ENCODE results near the gene PTPRT.

The PTPRT gene

GRCh38 chr20:42080956-42081355 is 1108.8 kb downstream of the PTPRT start:
- no peak overlapping the region for H3K4me3 ChIP-seq (ENCODE audit: low read depth, low read length)

GRCh38 chr20:42074944-42075343 is 1114.8 kb downstream of the PTPRT start:
- TF ChIP-seq CTCF (IDR thresholded peaks at IDR 0.05; ENCODE audit: borderline replicate concordance, insufficient read depth, low read depth, low read length): no peak
- H3K4me3 ChIP-seq (ENCODE audit: low read depth, low read length): no peak overlapping the region

More at GRCh38 chr20:42080956-42081355, 1108.8 kb downstream of the PTPRT start:
- TF ChIP-seq CTCF (IDR thresholded peaks at IDR 0.05; ENCODE audit: borderline replicate concordance, insufficient read depth, low read depth, low read length): no peak

- TF ChIP-seq CTCF (IDR thresholded peaks at IDR 0.05; ENCODE audit: borderline replicate concordance, insufficient read depth, low read depth, low read length): no peak
- H3K4me3 ChIP-seq (ENCODE audit: low read depth, low read length): no peak overlapping the region
Observed at GRCh38 chr20:42067596-42067995, 1122.1 kb downstream of the PTPRT start.

- no peak overlapping the region for H3K4me3 ChIP-seq (ENCODE audit: low read depth, low read length)
- no peak for TF ChIP-seq CTCF (IDR thresholded peaks at IDR 0.05; ENCODE audit: borderline replicate concordance, insufficient read depth, low read depth, low read length)
Observed at GRCh38 chr20:42067174-42067573, 1122.5 kb downstream of the PTPRT start.

GRCh38 chr20:42063141-42063540 is 1126.6 kb downstream of the PTPRT start:
- TF ChIP-seq CTCF (IDR thresholded peaks at IDR 0.05; ENCODE audit: borderline replicate concordance, insufficient read depth, low read depth, low read length): no peak
- no peak overlapping the region for H3K4me3 ChIP-seq (ENCODE audit: low read depth, low read length)

GRCh38 chr20:42053350-42053749 is 1136.4 kb downstream of the PTPRT start:
- no peak overlapping the region for H3K4me3 ChIP-seq (ENCODE audit: low read depth, low read length)

More at GRCh38 chr20:42053350-42053749, 1136.4 kb downstream of the PTPRT start:
- TF ChIP-seq CTCF (IDR thresholded peaks at IDR 0.05; ENCODE audit: borderline replicate concordance, insufficient read depth, low read depth, low read length): no peak

Data from GM12875 (cell line).